Measurements from ENCODE around the gene GLRX. TPM values are rescaled to one million over a fixed set of nuclear protein-coding genes. Genes with fewer than 3 reads are reported as not detected.
"Not testable (repeated sequence)": the region's sequence is repeated elsewhere in the genome, so short reads cannot be mapped to it uniquely, and the experiment has no call there.

GLRX gene, protein sequence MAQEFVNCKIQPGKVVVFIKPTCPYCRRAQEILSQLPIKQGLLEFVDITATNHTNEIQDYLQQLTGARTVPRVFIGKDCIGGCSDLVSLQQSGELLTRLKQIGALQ
- total RNA-seq, result 10 to 100 TPM; 10.1 to 16.3 (median 12.8) TPM

- DNase-seq, result peak; percentile 27
- peaks cover 77% of the 10 kb centered on the region for H3K4me1 Mint-ChIP-seq (ENCODE audit: low read depth)
- peak; percentile 40 to 47 for ATAC-seq
- H3K9me3 Mint-ChIP-seq, result no peaks in the 10 kb centered on the region
- peak within 1 kb of the TSS; percentile 96 for H3K4me3 Mint-ChIP-seq
- no peaks in the 10 kb centered on the region for H3K27me3 Mint-ChIP-seq (ENCODE audit: low read depth)
- H3K36me3 Mint-ChIP-seq (ENCODE audit: insufficient read depth), result no peaks in the 10 kb centered on the region
Measured at GRCh38 chr5:95822542-95823181, at the start of gene GLRX. Gene GLRX (minus strand): TSS chr5:95822726. CDS start chr5:95822662, 64 bp downstream.

DNA sequence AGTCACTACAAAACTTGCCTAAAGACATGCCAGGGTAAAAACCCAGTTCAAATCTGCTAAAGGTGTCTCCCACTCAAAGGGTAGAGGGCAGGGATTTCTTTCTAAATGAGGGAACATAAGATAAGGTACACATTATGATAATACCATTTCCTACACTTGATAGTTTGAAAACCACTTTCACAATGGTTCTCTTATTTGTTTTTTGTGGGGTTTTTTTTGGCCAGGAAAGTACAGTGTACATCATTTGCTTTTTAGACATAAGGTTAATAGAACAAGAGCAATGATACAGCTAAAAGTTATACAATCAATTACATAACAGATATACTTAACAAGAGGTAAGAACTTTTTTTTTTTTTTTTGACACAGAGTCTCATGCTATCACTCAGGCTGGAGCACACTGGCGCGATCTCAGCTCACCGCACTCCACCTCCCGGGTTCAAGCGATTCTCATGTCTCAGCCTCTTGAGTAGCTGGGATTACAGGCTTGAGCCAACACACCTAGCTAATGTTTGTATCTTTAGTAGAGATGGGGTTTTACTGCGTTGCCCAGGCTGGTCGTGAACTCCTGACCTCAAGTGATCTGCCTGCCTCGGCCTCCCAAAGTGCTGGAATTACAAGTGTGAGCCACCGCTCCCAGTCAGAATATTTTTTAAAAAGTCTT lies 48.8 kb upstream of the GLRX start:
- peaks cover 55% of the 10 kb centered on the region for H3K4me1 Mint-ChIP-seq (ENCODE audit: low read depth)
- no peak overlapping the region for H3K4me3 Mint-ChIP-seq
- no peak for ATAC-seq

DNA sequence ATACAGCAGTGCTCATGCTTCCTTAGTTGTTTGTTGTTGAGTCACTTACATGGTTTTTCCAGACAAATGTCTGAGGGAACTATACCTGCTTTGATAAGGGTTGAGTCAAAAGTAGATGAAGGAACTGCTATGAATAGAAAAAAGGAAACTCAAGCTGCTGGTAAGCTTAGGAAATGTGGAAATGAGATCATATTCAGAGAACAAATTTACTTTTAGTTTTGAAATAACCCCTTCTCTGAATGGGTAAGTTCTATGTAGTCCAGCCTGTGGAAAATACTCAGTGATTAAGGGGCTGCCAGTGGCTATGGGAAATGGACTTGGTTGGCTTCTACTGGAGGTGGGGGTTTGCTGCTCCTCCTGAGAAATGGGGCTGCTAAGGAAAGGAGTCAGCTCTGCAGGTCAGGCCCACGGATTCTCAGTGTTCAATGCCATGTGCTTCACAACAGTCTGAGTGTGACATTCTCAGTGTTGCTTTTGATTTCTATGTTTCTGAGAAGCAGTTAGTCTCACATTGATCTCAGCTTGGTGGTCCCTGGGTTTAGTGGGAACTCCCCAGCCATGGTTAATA lies 47.7 kb upstream of the GLRX start:
- Mint-ChIP-seq H3K9me3 (peaks cover 6% of the 10 kb centered on the region), H3K4me1 (ENCODE audit: low read depth) (peaks cover 61% of the 10 kb centered on the region), H3K36me3 (ENCODE audit: insufficient read depth) (no peaks in the 10 kb centered on the region), H3K4me3 (peak overlapping the region; percentile 45), H3K27me3 (ENCODE audit: low read depth) (no peaks in the 10 kb centered on the region)
- peak; percentile 83 to 87 for ATAC-seq
- DNase-seq, result peak; percentile 25

More for the DNA sequence above, 48.8 kb upstream of the GLRX start:
- DNase-seq, result no peak
- H3K27me3 Mint-ChIP-seq (ENCODE audit: low read depth), result no peaks in the 10 kb centered on the region
- peaks cover 6% of the 10 kb centered on the region for H3K9me3 Mint-ChIP-seq
- H3K36me3 Mint-ChIP-seq (ENCODE audit: insufficient read depth), result no peaks in the 10 kb centered on the region

DNA sequence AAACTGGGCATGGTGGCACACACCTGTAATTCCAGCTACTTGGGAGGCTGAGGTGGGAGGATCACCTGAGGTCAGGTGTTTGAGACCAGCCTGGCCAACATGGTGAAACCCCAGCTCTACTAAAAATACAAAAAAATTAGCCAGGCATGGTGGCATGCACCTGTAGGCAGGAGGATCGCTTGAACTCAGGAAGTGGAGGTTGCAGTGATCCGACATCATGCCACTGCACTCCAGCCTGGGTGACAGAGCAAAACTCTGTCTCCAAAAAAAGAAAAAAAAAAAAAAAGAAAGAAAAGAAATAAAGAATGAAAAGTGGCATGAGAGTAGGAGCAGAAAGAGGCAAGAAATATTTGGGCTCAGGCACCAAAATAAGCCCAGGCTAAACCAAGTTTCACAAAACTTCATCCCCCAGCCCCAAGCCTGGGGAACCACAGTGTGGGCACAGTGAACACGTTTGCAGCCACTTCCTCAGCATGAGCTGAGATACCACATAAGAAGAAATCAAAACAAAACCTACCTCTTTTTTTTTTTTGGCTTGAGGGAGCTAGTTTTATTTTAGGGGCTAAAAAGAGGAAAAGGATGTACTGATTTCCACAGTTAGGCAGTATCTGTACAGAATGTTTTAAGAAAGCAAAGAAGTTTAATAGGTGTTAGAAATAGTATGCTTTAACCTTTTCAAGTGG lies 46.8 kb upstream of the GLRX start:
- H3K36me3 Mint-ChIP-seq (ENCODE audit: insufficient read depth); H3K27me3 Mint-ChIP-seq (ENCODE audit: low read depth); H3K9me3 Mint-ChIP-seq: not testable (repeated sequence)
- ATAC-seq (peak; percentile 16 to 38), DNase-seq (peak; percentile 27)
- Mint-ChIP-seq H3K4me1 (ENCODE audit: low read depth) (peaks cover 65% of the 10 kb centered on the region), H3K4me3 (peak overlapping the region; percentile 39)

DNA sequence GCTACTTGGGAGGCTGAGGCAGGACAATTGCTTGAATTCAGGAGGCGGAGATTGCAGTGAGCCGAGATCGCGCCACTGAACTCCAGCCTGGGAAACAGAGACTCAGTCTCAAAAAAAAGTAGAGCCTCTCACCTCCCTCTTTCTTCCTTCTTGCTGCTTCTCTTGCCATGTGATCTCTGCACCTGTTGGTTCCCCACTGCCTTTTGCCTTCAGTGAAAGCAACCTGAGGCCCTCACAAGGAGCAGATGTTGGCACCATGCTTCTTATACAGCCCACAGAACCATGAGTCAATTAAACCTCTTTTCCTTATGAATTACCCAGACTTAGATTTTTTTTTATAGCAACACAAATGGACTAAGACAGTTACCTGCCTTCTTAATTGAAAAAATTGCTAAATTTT lies 45.6 kb upstream of the GLRX start:
- DNase-seq, result no peak
- peaks cover 65% of the 10 kb centered on the region for H3K4me1 Mint-ChIP-seq (ENCODE audit: low read depth)
- no peak overlapping the region for H3K4me3 Mint-ChIP-seq
- H3K27me3 Mint-ChIP-seq (ENCODE audit: low read depth), result no peaks in the 10 kb centered on the region
- H3K36me3 Mint-ChIP-seq (ENCODE audit: insufficient read depth), result no peaks in the 10 kb centered on the region
- peaks cover 6% of the 10 kb centered on the region for H3K9me3 Mint-ChIP-seq
- no peak for ATAC-seq

GRCh38 chr5:95866435-95867040 lies 44.0 kb upstream of the GLRX start:
- H3K4me1 Mint-ChIP-seq (ENCODE audit: low read depth), result peaks cover 72% of the 10 kb centered on the region

GRCh38 chr5:95864944-95865504 lies 42.5 kb upstream of the GLRX start:
- Mint-ChIP-seq H3K4me1 (ENCODE audit: low read depth) (peaks cover 68% of the 10 kb centered on the region), H3K9me3 (peaks cover 6% of the 10 kb centered on the region), H3K27me3 (ENCODE audit: low read depth) (peaks cover 2% of the 10 kb centered on the region), H3K36me3 (ENCODE audit: insufficient read depth) (no peaks in the 10 kb centered on the region), H3K4me3 (no peak overlapping the region)
- ATAC-seq (no peak), DNase-seq (no peak)

More at GRCh38 chr5:95866435-95867040, 44.0 kb upstream of the GLRX start:
- Mint-ChIP-seq H3K4me3 (no peak overlapping the region), H3K9me3 (peaks cover 6% of the 10 kb centered on the region), H3K36me3 (ENCODE audit: insufficient read depth) (no peaks in the 10 kb centered on the region), H3K27me3 (ENCODE audit: low read depth) (peaks cover 2% of the 10 kb centered on the region)
- ATAC-seq (no peak), DNase-seq (no peak)

- peaks cover 70% of the 10 kb centered on the region for H3K4me1 Mint-ChIP-seq (ENCODE audit: low read depth)
- ATAC-seq, result no peak
- H3K36me3 Mint-ChIP-seq (ENCODE audit: insufficient read depth), result no peaks in the 10 kb centered on the region
- H3K9me3 Mint-ChIP-seq, result peaks cover 6% of the 10 kb centered on the region
- no peak for DNase-seq
- no peak overlapping the region for H3K4me3 Mint-ChIP-seq
- H3K27me3 Mint-ChIP-seq (ENCODE audit: low read depth), result peaks cover 2% of the 10 kb centered on the region
Measured at GRCh38 chr5:95864456-95864855, 41.9 kb upstream of the GLRX start.

DNA sequence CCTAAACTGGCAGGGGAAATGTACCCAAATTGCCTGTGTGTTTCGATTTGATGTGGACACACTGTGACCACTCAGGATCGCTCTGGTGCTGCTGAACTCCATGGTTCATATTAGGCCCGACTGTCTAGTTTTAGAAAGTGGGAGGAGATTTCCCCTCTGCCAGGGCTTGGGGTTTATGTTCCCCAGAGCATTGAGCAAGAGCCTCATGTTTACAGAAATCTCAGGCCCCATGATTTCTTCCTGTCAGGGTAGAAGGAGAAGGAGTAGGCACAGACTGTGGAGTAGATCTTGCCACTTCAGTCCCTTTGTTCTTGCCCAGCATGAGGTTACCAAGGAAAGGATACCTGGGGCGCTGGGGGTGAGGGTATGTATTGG lies 40.8 kb upstream of the GLRX start:
- H3K27me3 Mint-ChIP-seq (ENCODE audit: low read depth), result peaks cover 2% of the 10 kb centered on the region
- peaks cover 71% of the 10 kb centered on the region for H3K4me1 Mint-ChIP-seq (ENCODE audit: low read depth)
- no peak for DNase-seq
- ATAC-seq, result no peak
- no peaks in the 10 kb centered on the region for H3K36me3 Mint-ChIP-seq (ENCODE audit: insufficient read depth)
- no peak overlapping the region for H3K4me3 Mint-ChIP-seq
- peaks cover 6% of the 10 kb centered on the region for H3K9me3 Mint-ChIP-seq

DNA sequence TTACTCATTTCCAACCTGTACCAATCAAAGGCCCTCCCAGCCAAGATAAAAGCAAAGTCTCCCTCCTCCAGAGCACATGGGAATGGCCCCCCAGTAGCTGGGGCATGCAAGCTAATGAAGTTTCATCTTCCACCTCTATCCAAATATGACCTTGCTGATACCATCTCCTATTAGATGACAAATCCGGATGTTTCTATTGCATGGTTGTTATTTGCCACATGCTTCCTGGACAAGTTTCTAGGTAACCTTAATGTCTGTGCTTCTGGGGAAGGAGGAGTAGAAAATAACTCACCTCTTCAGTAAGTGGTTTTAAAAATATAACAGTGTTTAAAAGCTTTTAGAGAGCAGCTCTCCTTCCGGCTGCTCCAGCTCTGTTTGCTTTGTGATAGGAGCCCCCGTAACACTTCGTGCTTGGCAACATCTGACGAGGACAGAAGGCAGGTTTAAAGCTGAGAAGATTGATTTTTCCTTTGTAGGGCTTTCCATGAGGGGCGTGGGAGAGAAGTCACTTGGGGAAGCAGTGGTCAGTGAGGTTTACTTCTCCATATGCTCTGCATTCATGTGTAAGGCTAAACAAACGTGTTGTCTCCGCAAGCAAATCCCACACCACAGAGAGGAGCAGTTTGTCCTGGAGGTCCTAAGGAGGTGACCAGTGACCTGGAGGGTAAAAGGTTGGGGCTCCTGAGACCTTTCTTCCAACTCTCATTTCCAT lies 40.3 kb upstream of the GLRX start:
- ATAC-seq (no peak), DNase-seq (no peak)
- Mint-ChIP-seq H3K27me3 (ENCODE audit: low read depth) (peaks cover 2% of the 10 kb centered on the region), H3K4me3 (no peak overlapping the region), H3K9me3 (peaks cover 6% of the 10 kb centered on the region), H3K36me3 (ENCODE audit: insufficient read depth) (no peaks in the 10 kb centered on the region), H3K4me1 (ENCODE audit: low read depth) (peaks cover 71% of the 10 kb centered on the region)

- H3K36me3 Mint-ChIP-seq (ENCODE audit: insufficient read depth), result no peaks in the 10 kb centered on the region
- peaks cover 2% of the 10 kb centered on the region for H3K27me3 Mint-ChIP-seq (ENCODE audit: low read depth)
- H3K9me3 Mint-ChIP-seq, result peaks cover 3% of the 10 kb centered on the region
- no peak overlapping the region for H3K4me3 Mint-ChIP-seq
- ATAC-seq, result peak; percentile 35 to 37
- H3K4me1 Mint-ChIP-seq (ENCODE audit: low read depth), result peaks cover 64% of the 10 kb centered on the region
- peak; percentile 29 for DNase-seq
Measured at GRCh38 chr5:95861864-95862561, 39.5 kb upstream of the GLRX start.

DNA sequence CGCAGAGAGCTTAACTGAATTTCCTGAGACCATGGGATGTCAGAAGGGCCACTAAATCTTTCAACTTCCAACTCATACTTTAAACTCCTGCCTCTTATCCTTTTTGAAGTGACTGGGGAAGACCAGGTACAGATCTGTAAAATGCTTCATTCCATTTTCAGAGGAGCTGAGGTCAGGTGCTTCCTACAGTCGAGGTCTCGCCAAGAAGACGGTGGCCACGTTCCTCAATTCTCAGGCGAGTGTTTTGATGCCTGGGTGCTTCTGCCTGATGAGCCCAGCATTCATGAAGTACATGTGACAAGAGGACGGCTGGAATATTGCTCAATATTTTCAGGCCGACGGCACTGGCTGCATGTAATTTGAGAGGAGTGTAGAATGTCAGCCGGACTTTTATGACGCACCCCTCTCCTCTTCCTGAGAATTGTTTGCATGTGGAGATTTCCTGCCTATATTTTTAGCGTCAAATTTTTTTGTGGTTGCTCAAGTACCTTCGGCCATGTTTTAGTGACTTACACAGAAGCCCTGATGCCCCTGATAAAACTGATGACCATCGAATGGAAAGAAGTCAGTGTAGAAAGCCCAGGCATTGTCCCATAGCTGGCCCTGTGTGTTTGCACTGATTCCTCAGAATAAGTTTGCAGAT lies 38.8 kb upstream of the GLRX start:
- Mint-ChIP-seq H3K4me1 (ENCODE audit: low read depth) (peaks cover 57% of the 10 kb centered on the region), H3K4me3 (no peak overlapping the region), H3K36me3 (ENCODE audit: insufficient read depth) (no peaks in the 10 kb centered on the region), H3K27me3 (ENCODE audit: low read depth) (peaks cover 2% of the 10 kb centered on the region), H3K9me3 (no peaks in the 10 kb centered on the region)
- DNase-seq, result peak; percentile 13
- ATAC-seq, result peak in 1 of 2 donors; percentile 3

Data from activated T-cell treated with anti-CD3 and anti-CD28 coated beads, Interleukin-2, amount 50 U/mL, for 4 hours (primary cell).